OCI-LY7 (cell line): Measurements from ENCODE around the gene OLFML3. TPM values are rescaled to one million over a fixed set of nuclear protein-coding genes. Genes with fewer than 3 reads are reported as not detected.

Source experiments
- BruUV-seq: library from RNA; stranded (reverse); fragments of 400-500 nt; replicated peaks from 2 replicates; lab custom pipeline; 2021; lab: Mats Ljungman, UMichigan
- CTCF ChIA-PET: fragments of 300-600 bp; sonication (Branson Sonifier 250); formaldehyde crosslinking; loops from one replicate; lab custom pipeline; 2022; ENCODE audit warnings: antibody characterized with exemption; ENCODE audit not compliant: unreplicated experiment; lab: Charles Lee
- POLR2A ChIA-PET: fragments of 300-600 bp; sonication (Branson Sonifier 250); formaldehyde crosslinking; loops from one replicate; lab custom pipeline; 2022; ENCODE audit warnings: antibody characterized with exemption; lab: Charles Lee
- DNase-seq: peaks from one replicate; pipeline ENCODE4 v3.0.0-alpha.2; 2015; ENCODE audit warnings: low spot score
- H2AFZ ChIP-seq: fragments of 200-600 bp; sonication (generic), shearing (Covaris generic); 2 replicates; pipeline ENCODE4 v1.6.1; 2014; ENCODE audit warnings: mild to moderate bottlenecking, antibody characterized with exemption, low read length, moderate library complexity
- H3K27ac ChIP-seq: fragments of 200-600 bp; sonication (generic); 2 replicates; pipeline ENCODE4 v1.5.1; 2014; ENCODE audit warnings: mixed run types, low read depth, mild to moderate bottlenecking, moderate library complexity, low read length, inconsistent platforms; ENCODE audit not compliant: poor library complexity, severe bottlenecking
- H3K36me3 ChIP-seq: fragments of 200-600 bp; sonication (generic); 2 replicates; pipeline ENCODE4 v1.6.1; 2014; ENCODE audit warnings: mild to moderate bottlenecking, antibody characterized with exemption, low read length, moderate library complexity, mixed read lengths; ENCODE audit not compliant: insufficient read depth
- H3K4me1 ChIP-seq: fragments of 200-600 bp; sonication (generic); 2 replicates; pipeline ENCODE4 v1.5.1; 2014; ENCODE audit warnings: mild to moderate bottlenecking, low read length; ENCODE audit not compliant: insufficient read depth, poor library complexity, severe bottlenecking
- H3K4me2 ChIP-seq: fragments of 200-600 bp; sonication (generic); 2 replicates; pipeline ENCODE4 v1.6.1; 2014; ENCODE audit warnings: mild to moderate bottlenecking, low read length
- H3K4me3 ChIP-seq: fragments of 200-600 bp; sonication (generic); 2 replicates; pipeline ENCODE4 v1.5.1; 2014; ENCODE audit warnings: mild to moderate bottlenecking, low read depth, low read length; ENCODE audit not compliant: poor library complexity, severe bottlenecking
- H3K79me2 ChIP-seq: fragments of 200-600 bp; sonication (generic); 2 replicates; pipeline ENCODE4 v1.6.1; 2016; ENCODE audit warnings: low read depth, mild to moderate bottlenecking, low read length, moderate library complexity, mixed read lengths; ENCODE audit not compliant: insufficient read depth
- H3K9me2 ChIP-seq: fragments of 200-600 bp; sonication (generic); 2 replicates; pipeline ENCODE4 v1.6.1; 2016; ENCODE audit warnings: mild to moderate bottlenecking, low read length, mixed read lengths; ENCODE audit not compliant: insufficient read depth
- H3K9me3 ChIP-seq: fragments of 200-600 bp; sonication (generic); 2 replicates; pipeline ENCODE4 v1.6.1; 2014; ENCODE audit warnings: mild to moderate bottlenecking, mixed run types, low read length, mixed read lengths
- H4K20me1 ChIP-seq: fragments of 200-600 bp; sonication (generic); 2 replicates; pipeline ENCODE4 v1.6.1; 2014; ENCODE audit warnings: mild to moderate bottlenecking, antibody characterized with exemption, low read length, moderate library complexity, mixed read lengths; ENCODE audit not compliant: insufficient read depth
- CTCF ChIP-seq: fragments of 200-600 bp; sonication (generic); conservative IDR thresholded peaks from 2 replicates; pipeline ENCODE4 v1.5.1; 2014; ENCODE audit warnings: mild to moderate bottlenecking, antibody characterized with exemption, low read length, moderate library complexity, mixed read lengths
- EZH2phosphoT487 ChIP-seq: fragments of 200-600 bp; sonication (generic); IDR thresholded peaks from 2 replicates; pipeline ENCODE4 v1.6.1; 2018; ENCODE audit warnings: low read depth, borderline replicate concordance, mild to moderate bottlenecking, mixed run types, antibody characterized with exemption, low read length, moderate library complexity, mixed read lengths
- intact Hi-C: fragments of 100-400 bp; cut with micrococcal nuclease; formaldehyde crosslinking; loops from one replicate; pipeline ENCODE4 v1.10.0; 2022; ENCODE audit not compliant: unreplicated experiment
- total RNA-seq, 2 experiments: library from RNA; depleted of rRNA in 1 of 2; stranded (reverse); fragments of >200 nt in 1 of 2; shearing (Covaris generic) in 1 of 2; gene quantifications; 2 replicates each; pipeline ENCODE4 v1.2.3, GENCODE V29; 2014 to 2022

OLFML3 gene
- total RNA-seq, 2 experiments from 2014 or later = 0.34 to 0.44 TPM

- Histone ChIP-seq H3K9me3 (no peaks in the 10 kb centered on the region), H3K36me3 (no peaks in the 10 kb centered on the region), H3K27ac (no peak overlapping the region), H3K4me2 (no peak overlapping the region), H3K4me3 (no peak overlapping the region), H2AFZ (no peak overlapping the region), H3K9me2 (no peaks in the 10 kb centered on the region), H3K79me2 (no peaks in the 10 kb centered on the region), H3K4me1 (no peaks in the 10 kb centered on the region), H4K20me1 (no peaks in the 10 kb centered on the region)
- intact Hi-C loops = no loop called here
- TF ChIP-seq EZH2phosphoT487 (no peak), CTCF (no peak)
- CTCF ChIA-PET = no interaction called here
- DNase-seq = no peak
- BruUV-seq = no TSS peak
- POLR2A ChIA-PET = interaction anchor here (0.6 to 2.0 kb wide), 2 partner anchors 9 to 10 kb away, joined by 3 to 4 read pairs; no protein-coding TSS in a partner anchor
These were observed 8.0 kb downstream of the OLFML3 start for GRCh38 chr1:113987259-113987658.

- BruUV-seq = no TSS peak
- ChIA-PET POLR2A (no interaction called here), CTCF (no interaction called here)
- Histone ChIP-seq H3K36me3 (no peaks in the 10 kb centered on the region), H3K9me2 (no peaks in the 10 kb centered on the region), H3K4me3 (no peak overlapping the region), H2AFZ (no peak overlapping the region), H4K20me1 (no peaks in the 10 kb centered on the region), H3K27ac (no peak overlapping the region), H3K4me1 (no peaks in the 10 kb centered on the region), H3K79me2 (no peaks in the 10 kb centered on the region), H3K9me3 (peaks cover 4% of the 10 kb centered on the region; the same call in 1 of the 2 replicates), H3K4me2 (no peak overlapping the region)
- DNase-seq = no peak
- intact Hi-C loops = no loop called here
- TF ChIP-seq CTCF = no peak
- no peak for TF ChIP-seq EZH2phosphoT487
These were observed 11.3 kb downstream of the OLFML3 start for GRCh38 chr1:113990530-113990929.

GRCh38 chr1:113990961-113991360 lies 11.7 kb downstream of the OLFML3 start:
- intact Hi-C loops = no loop called here
- peaks cover 5% of the 10 kb centered on the region; the same call in 1 of the 2 replicates for H3K9me3 ChIP-seq
- no peak overlapping the region for H3K4me3 ChIP-seq
- H3K27ac ChIP-seq = no peak overlapping the region
- TF ChIP-seq EZH2phosphoT487 (no peak), CTCF (no peak)
- no peaks in the 10 kb centered on the region for H3K79me2 ChIP-seq
- no peak overlapping the region for H2AFZ ChIP-seq
- no peaks in the 10 kb centered on the region for H3K4me1 ChIP-seq
- H3K4me2 ChIP-seq = no peak overlapping the region
- no peaks in the 10 kb centered on the region for H3K9me2 ChIP-seq
- ChIA-PET CTCF (no interaction called here), POLR2A (no interaction called here)
- BruUV-seq = no TSS peak
- no peaks in the 10 kb centered on the region for H3K36me3 ChIP-seq
- no peak for DNase-seq
- H4K20me1 ChIP-seq = no peaks in the 10 kb centered on the region
